ENCODE results near the gene WWOX.

DNA sequence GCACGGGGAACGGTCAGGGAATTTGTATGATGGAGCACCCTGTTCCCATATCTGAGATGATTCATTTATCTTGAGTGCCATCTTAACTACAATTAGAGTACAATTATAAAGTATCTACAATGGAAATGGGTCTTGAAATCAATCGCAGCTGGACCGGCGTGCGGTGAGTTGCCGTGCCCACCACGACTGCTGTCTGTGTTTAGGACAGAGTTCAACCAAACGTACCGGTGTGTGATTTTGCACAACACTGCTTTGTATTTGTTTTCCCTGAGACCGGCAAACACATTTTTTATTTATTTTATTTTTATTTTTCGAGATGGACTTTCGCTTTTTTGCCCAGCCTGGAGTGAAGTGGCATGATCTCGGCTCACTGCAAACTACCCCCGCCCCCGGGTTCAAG lies 457.0 kb downstream of the WWOX start:
- TF ChIP-seq YY1 (IDR thresholded peaks at IDR 0.05; ENCODE audit: insufficient read depth, insufficient read length): no peak
- no peak for TF ChIP-seq SUZ12 (IDR thresholded peaks at IDR 0.05; ENCODE audit: extremely low read depth, insufficient read depth, insufficient read length)

Data from NT2/D1 (cell line).